HepG2 (cell line): Measurements from ENCODE around the gene FKBP5. TPM values are rescaled to one million over a fixed set of nuclear protein-coding genes. Genes with fewer than 3 reads are reported as not detected.

ENCODE experiments used
- ATAC-seq: fragments of 200-7000 bp; cut with Tn5 transposase; 3 replicates; pipeline ENCODE4 v1.9.1; 2020; ENCODE audit warnings: mild to moderate bottlenecking, moderate library complexity
- Bru-seq: library from RNA; stranded (reverse); fragments of 400-500 nt; gene quantifications from one replicate; lab custom pipeline; 2021; lab: Mats Ljungman, UMichigan
- BruChase-seq, 2 experiments: library from RNA; stranded (reverse); fragments of 400-500 nt; gene quantifications; one replicate each; lab custom pipeline; 2021; lab: Mats Ljungman, UMichigan
- BruUV-seq: library from RNA; stranded (reverse); fragments of 400-500 nt; replicated peaks from 2 replicates; lab custom pipeline; 2021; lab: Mats Ljungman, UMichigan
- CTCF ChIA-PET: fragments of 300-600 bp; formaldehyde crosslinking; extraction: SDS; loops from one replicate; lab custom pipeline; 2021; ENCODE audit warnings: low total read pairs, inconsistent platforms, low intra/inter-chr PET ratio; lab: Yijun Ruan, JAX
- POLR2A ChIA-PET: fragments of 350-600 bp; sonication (Branson Sonifier 250); formaldehyde crosslinking; loops from one replicate; lab custom pipeline; 2020; ENCODE audit warnings: antibody characterized with exemption, inconsistent platforms; lab: Yijun Ruan, JAX
- DNase-seq: peaks from one replicate; pipeline ENCODE4 v3.0.0-alpha.2; 2015; ENCODE audit warnings: low spot score
- FAIRE-seq: peaks from 3 replicates; lab custom pipeline; 2011; peaks lifted over from hg19 to GRCh38; lab: Jason Lieb, UNC
- H2AFZ ChIP-seq: one replicate; pipeline ENCODE4 v1.6.1; 2011; ENCODE audit warnings: low read length, inconsistent platforms
- H3K27ac ChIP-seq: fragments of 300-600 bp; 3 replicates; pipeline ENCODE4 v1.8.0; 2011; ENCODE audit warnings: mixed run types, mild to moderate bottlenecking, mixed read lengths, low read length, inconsistent platforms; ENCODE audit not compliant: insufficient read depth; ENCODE audit errors: extremely low read length
- H3K27me3 ChIP-seq, 2 experiments: fragments of 200-600 bp in 1 of 2; 2 replicates in 1 of 2; 3 replicates in 1 of 2; pipeline versions ENCODE4 v1.6.0 to v1.8.0; 2011; ENCODE audit warnings: low read length in 2 of 2, mild to moderate bottlenecking in 2 of 2, moderate library complexity in 2 of 2, inconsistent platforms in 1 of 2; ENCODE audit not compliant: insufficient read depth in 2 of 2, control insufficient read depth in 1 of 2
- H3K36me3 ChIP-seq, 2 experiments: fragments of 200-600 bp in 1 of 2; replicated peaks in 1 of 2; 2 replicates in 1 of 2; 3 replicates in 1 of 2; pipeline versions ENCODE4 v1.5.1 to v1.8.0; 2011; ENCODE audit warnings: low read length in 2 of 2, inconsistent platforms in 1 of 2; ENCODE audit not compliant: insufficient read depth in 2 of 2, control insufficient read depth in 1 of 2
- H3K4me1 ChIP-seq: 2 replicates; pipeline ENCODE4 v1.5.1; 2012; ENCODE audit warnings: low read length, inconsistent platforms; ENCODE audit not compliant: insufficient read depth
- H3K4me2 ChIP-seq: 2 replicates; pipeline ENCODE4 v1.6.0; 2011; ENCODE audit warnings: low read depth, low read length, inconsistent platforms
- H3K4me3 ChIP-seq, 3 experiments: fragments of 200-600 bp in 1 of 3; sonication (generic), shearing (Covaris generic) in 1 of 3; replicated peaks in 1 of 3; 2 replicates each; pipeline ENCODE4 v1.5.1; 2011 to 2016; ENCODE audit warnings: low read length in 3 of 3, inconsistent platforms in 2 of 3, low read depth in 2 of 3, mild to moderate bottlenecking in 2 of 3, control low read depth in 1 of 3, mixed read lengths in 1 of 3; ENCODE audit not compliant: insufficient read depth in 1 of 3
- H3K79me2 ChIP-seq: one replicate; pipeline ENCODE4 v1.6.1; 2011; ENCODE audit warnings: low read length, inconsistent platforms; ENCODE audit not compliant: insufficient read depth
- H3K9ac ChIP-seq: 2 replicates; pipeline ENCODE4 v1.6.0; 2011; ENCODE audit warnings: mild to moderate bottlenecking, low read depth, low read length, inconsistent platforms; ENCODE audit not compliant: insufficient read depth
- H3K9me3 ChIP-seq: 2 replicates; pipeline ENCODE4 v1.5.1; 2012; ENCODE audit warnings: mild to moderate bottlenecking, low read length
- H4K20me1 ChIP-seq: 2 replicates; pipeline ENCODE4 v1.6.0; 2011; ENCODE audit warnings: inconsistent platforms, mild to moderate bottlenecking, low read length, moderate library complexity; ENCODE audit not compliant: insufficient read depth
- DNMT3B ChIP-seq: conservative IDR thresholded peaks from 2 replicates; pipeline ENCODE4 v1.6.1; 2016; ENCODE audit warnings: missing biosample characterization, control low read depth
- FOXA1 ChIP-seq, 2 experiments: fragments of 450-650 bp in 1 of 2; sonication (generic) in 1 of 2; formaldehyde crosslinking in 1 of 2; IDR thresholded peaks; 2 replicates each; pipeline versions ENCODE4 v1.4.0 to v1.6.1; 2016 to 2020; ENCODE audit warnings: missing genetic modification reagents in 1 of 2
- IRX3 ChIP-seq: sonication (generic); formaldehyde crosslinking; IDR thresholded peaks from 2 replicates; pipeline ENCODE4 v1.8.1; 2023; ENCODE audit warnings: mild to moderate bottlenecking, low read depth, missing genetic modification reagents, borderline replicate concordance
- LCORL ChIP-seq, 2 experiments: fragments of 450-650 bp in 1 of 2; sonication (generic) in 1 of 2; formaldehyde crosslinking in 1 of 2; IDR thresholded peaks; 2 replicates each; pipeline versions ENCODE4 v1.5.0 to v1.6.1; 2017 to 2020; ENCODE audit warnings: antibody characterized with exemption in 1 of 2, missing genetic modification reagents in 1 of 2
- NR2F1 ChIP-seq, 2 experiments: fragments of 450-650 bp in 1 of 2; formaldehyde crosslinking in 1 of 2; IDR thresholded peaks; 2 replicates each; pipeline versions ENCODE4 v1.5.0 to v1.6.1; 2016 to 2020; ENCODE audit warnings: mild to moderate bottlenecking in 1 of 2, missing compliant biosample characterization in 1 of 2, missing genetic modification reagents in 1 of 2, moderate library complexity in 1 of 2
- NR2F2 ChIP-seq: IDR thresholded peaks from 2 replicates; pipeline ENCODE4 v1.6.1; 2012; ENCODE audit warnings: low read depth, inconsistent platforms, borderline replicate concordance
- RFX1 ChIP-seq: fragments of 450-650 bp; IDR thresholded peaks from 2 replicates; pipeline ENCODE4 v1.6.1; 2017
- SP4 ChIP-seq: sonication (generic); formaldehyde crosslinking; IDR thresholded peaks from 2 replicates; pipeline ENCODE4 v1.8.1; 2023; ENCODE audit warnings: mild to moderate bottlenecking, missing genetic modification reagents
- TAF1 ChIP-seq: sonication (generic); formaldehyde crosslinking; IDR thresholded peaks from 2 replicates; pipeline ENCODE4 v1.4.0; 2020; ENCODE audit warnings: missing genetic modification reagents
- ZNF530 ChIP-seq: sonication (generic); formaldehyde crosslinking; IDR thresholded peaks from 2 replicates; pipeline ENCODE4 v1.5.0; 2020; ENCODE audit warnings: low read depth, mild to moderate bottlenecking, missing genetic modification reagents
- WGBS: methylation state at CpG from one replicate; pipeline ENCODE4 v1.1.6; 2017; ENCODE audit warnings: low lambda C conversion rate; 5-methylcytosine and 5-hydroxymethylcytosine counted together
- in situ Hi-C: cut with HindIII; loops from 2 replicates; pipeline ENCODE4 v1.10.0; 2017; ENCODE audit warnings: low pct_unique_long_range_greater_than_20kb; ENCODE audit not compliant: extremely low pct_ligation_motif_present
- intact Hi-C: fragments of 100-400 bp; cut with micrococcal nuclease; formaldehyde crosslinking; loops from one replicate; pipeline ENCODE4 v1.10.0; 2022; ENCODE audit not compliant: unreplicated experiment
- long read RNA-seq, 2 experiments: library from RNA in 1 of 2; library from polyadenylated mRNA in 1 of 2; stranded (forward) in 1 of 2; unstranded in 1 of 2; transcript quantifications; one replicate each; pipeline ENCODE4 v2.0.0, GENCODE V29; 2019 to 2022
- polyA minus RNA-seq, 3 experiments: library from RNA; depleted of rRNA, polyadenylated mRNA; stranded (reverse); fragments of >200 nt; gene quantifications; 2 replicates each; pipeline ENCODE4 v1.2.3, GENCODE V29; 2011; ENCODE audit warnings: low replicate concordance in 1 of 3
- polyA plus RNA-seq, 8 experiments: library from polyadenylated mRNA; depleted of rRNA in 3 of 8; stranded (reverse) in 7 of 8; unstranded in 1 of 8; fragments of >200 nt; fragmentation: Illumina TruSeq in 4 of 8; extraction: Trizol in 4 of 8; gene quantifications; 2 replicates each; pipeline versions ENCODE4 v1.2.1 to v1.2.3, GENCODE V29; 2011 to 2016; ENCODE audit warnings: low read depth in 4 of 8, missing spikeins in 1 of 8, mixed read lengths in 1 of 8; ENCODE audit not compliant: insufficient read depth in 1 of 8
- total RNA-seq, 5 experiments: library from RNA; depleted of rRNA; stranded (reverse); fragments of >200 nt; fragmentation: Illumina TruSeq; extraction: Trizol; gene quantifications; 2 replicates each; pipeline ENCODE4 v1.2.3, GENCODE V29; 2016; ENCODE audit warnings: low read depth in 1 of 5
- TF ChIP-seq, protein P1 (sequence below): sonication (generic); formaldehyde crosslinking; IDR thresholded peaks from 2 replicates; pipeline ENCODE4 v1.4.0; 2020; ENCODE audit warnings: missing genetic modification reagents

FKBP5 gene
- total RNA-seq (2016; rRNA removed; fragmentation: Illumina TruSeq; extraction: Trizol): 17.4 and 30.9 TPM in 2 replicates
- 9.1 and 9.8 TPM in 2 replicates for total RNA-seq (2016; cell fraction: cytosol; rRNA removed; fragmentation: Illumina TruSeq; extraction: Trizol; ENCODE audit: low read depth)
- 17.4 and 28.9 TPM in 2 replicates for total RNA-seq (2016; cell fraction: insoluble cytoplasmic fraction; rRNA removed; fragmentation: Illumina TruSeq; extraction: Trizol)
- 15.6 and 16.6 TPM in 2 replicates for total RNA-seq (2016; cell fraction: membrane; rRNA removed; fragmentation: Illumina TruSeq; extraction: Trizol)
- total RNA-seq (2016; cell fraction: nucleus; rRNA removed; fragmentation: Illumina TruSeq; extraction: Trizol): 13.7 and 15.0 TPM in 2 replicates
- polyA plus RNA-seq (2011; rRNA removed): 6.9 and 8.0 TPM in 2 replicates
- polyA plus RNA-seq (2011; cell fraction: cytosol; rRNA removed): 4.0 and 5.9 TPM in 2 replicates
- 2.9 and 3.5 TPM in 2 replicates for polyA plus RNA-seq (2011; cell fraction: nucleus; rRNA removed)
- 13.9 and 16.1 TPM in 2 replicates for polyA plus RNA-seq (2012)
- 2.6 and 2.8 TPM in 2 replicates for polyA plus RNA-seq (2016; cell fraction: cytosol; fragmentation: Illumina TruSeq; extraction: Trizol; ENCODE audit: low read depth)
- 46.6 and 52.0 TPM in 2 replicates for polyA plus RNA-seq (2016; cell fraction: insoluble cytoplasmic fraction; fragmentation: Illumina TruSeq; extraction: Trizol; ENCODE audit: low read depth)
- polyA plus RNA-seq (2016; cell fraction: membrane; fragmentation: Illumina TruSeq; extraction: Trizol; ENCODE audit: low read depth): 10.4 and 11.9 TPM in 2 replicates
- polyA plus RNA-seq (2016; cell fraction: nucleus; fragmentation: Illumina TruSeq; extraction: Trizol; ENCODE audit: insufficient read depth, low read depth): 24.1 and 24.8 TPM in 2 replicates
- polyA minus RNA-seq (2011; rRNA and poly(A)+ RNA removed; ENCODE audit: low replicate concordance): 4.5 and 8.4 TPM in 2 replicates
- polyA minus RNA-seq (2011; cell fraction: cytosol; rRNA and poly(A)+ RNA removed): 6.9 and 7.1 TPM in 2 replicates
- 7.6 and 10.1 TPM in 2 replicates for polyA minus RNA-seq (2011; cell fraction: nucleus; rRNA and poly(A)+ RNA removed)
- percentile 57 among the genes with signal in this experiment for Bru-seq, nascent RNA
- percentile 59 among the genes with signal in this experiment for BruChase-seq, experiment 1, labeled RNA remaining after a 6-hour chase
- BruChase-seq, experiment 2, labeled RNA remaining after a 2-hour chase: percentile 55 among the genes with signal in this experiment
- long read RNA-seq, experiment 1, transcript FKBP5-201 (11 exons, 3,772 nt): major isoform, 21 of 28 reads
- long read RNA-seq, experiment 1, partial matches to known transcripts: 1 of 28 reads
- long read RNA-seq, experiment 1, other reads (novel, unspliced or antisense): 6 of 28 reads
- long read RNA-seq, experiment 2, partial matches to known transcripts: 8 of 72 reads
- long read RNA-seq, experiment 2, other reads (novel, unspliced or antisense): 64 of 72 reads

- intact Hi-C loops: loop anchor here (2.0 kb wide), 1 partner anchor 48 kb away; the partner anchor contains the start of gene ARMC12
- peak within 1 kb of the TSS; percentile 63 to 96 (median 89) for H3K4me3 ChIP-seq
- under 1% methylated on average over 24 of the region's 80 CpGs for WGBS
- ChIA-PET CTCF (interaction anchor here (2.0 kb wide), 1 partner anchor 43 kb away, joined by 5 read pairs; no protein-coding TSS in a partner anchor), POLR2A (interaction anchor here (0.7 to 1.1 kb wide), 3 partner anchors 19 to 43 kb away, joined by 3 to 4 read pairs (median 3); no protein-coding TSS in a partner anchor)
- in situ Hi-C loops: loop anchor here (5.0 kb wide), 1 partner anchor 39 kb away; no protein-coding TSS in a partner anchor
- H3K79me2 ChIP-seq: peaks cover 40% of the 10 kb centered on the region
- ATAC-seq (peak; percentile 95), DNase-seq (peak; percentile 89), FAIRE-seq (no peak)
- peak within 1 kb of the TSS; percentile 90 for H3K9ac ChIP-seq
- peak within 1 kb of the TSS; percentile 50 for H2AFZ ChIP-seq
- H4K20me1 ChIP-seq: no peaks in the 10 kb centered on the region
- H3K27me3 ChIP-seq: no peaks in the 10 kb centered on the region; a peak in 1 of 5 replicates
- peak within 1 kb of the TSS; percentile 71 for H3K27ac ChIP-seq
- no peaks in the 10 kb centered on the region for H3K36me3 ChIP-seq
- BruUV-seq: no TSS peak
- peak within 1 kb of the TSS; percentile 87 for H3K4me2 ChIP-seq
- no peaks in the 10 kb centered on the region for H3K9me3 ChIP-seq
- peaks cover 29% of the 10 kb centered on the region for H3K4me1 ChIP-seq
- TF ChIP-seq FOXA1 (IDR thresholded peaks at IDR 0.05): no peak
- peak; percentile 39; the same call in 1 of the 2 replicates for TF ChIP-seq FOXA1 (CRISPR knock-in tag; IDR thresholded peaks at IDR 0.05)
- TF ChIP-seq ZNF530: no peak
- peak; percentile 35; the same call in 1 of the 2 replicates for TF ChIP-seq NR2F2
- peak; percentile 78 for TF ChIP-seq TAF1 (CRISPR knock-in tag)
- no peak for TF ChIP-seq RFX1
- peak; percentile 98 for TF ChIP-seq SP4 (CRISPR knock-in tag)
- TF ChIP-seq, protein P1, sequence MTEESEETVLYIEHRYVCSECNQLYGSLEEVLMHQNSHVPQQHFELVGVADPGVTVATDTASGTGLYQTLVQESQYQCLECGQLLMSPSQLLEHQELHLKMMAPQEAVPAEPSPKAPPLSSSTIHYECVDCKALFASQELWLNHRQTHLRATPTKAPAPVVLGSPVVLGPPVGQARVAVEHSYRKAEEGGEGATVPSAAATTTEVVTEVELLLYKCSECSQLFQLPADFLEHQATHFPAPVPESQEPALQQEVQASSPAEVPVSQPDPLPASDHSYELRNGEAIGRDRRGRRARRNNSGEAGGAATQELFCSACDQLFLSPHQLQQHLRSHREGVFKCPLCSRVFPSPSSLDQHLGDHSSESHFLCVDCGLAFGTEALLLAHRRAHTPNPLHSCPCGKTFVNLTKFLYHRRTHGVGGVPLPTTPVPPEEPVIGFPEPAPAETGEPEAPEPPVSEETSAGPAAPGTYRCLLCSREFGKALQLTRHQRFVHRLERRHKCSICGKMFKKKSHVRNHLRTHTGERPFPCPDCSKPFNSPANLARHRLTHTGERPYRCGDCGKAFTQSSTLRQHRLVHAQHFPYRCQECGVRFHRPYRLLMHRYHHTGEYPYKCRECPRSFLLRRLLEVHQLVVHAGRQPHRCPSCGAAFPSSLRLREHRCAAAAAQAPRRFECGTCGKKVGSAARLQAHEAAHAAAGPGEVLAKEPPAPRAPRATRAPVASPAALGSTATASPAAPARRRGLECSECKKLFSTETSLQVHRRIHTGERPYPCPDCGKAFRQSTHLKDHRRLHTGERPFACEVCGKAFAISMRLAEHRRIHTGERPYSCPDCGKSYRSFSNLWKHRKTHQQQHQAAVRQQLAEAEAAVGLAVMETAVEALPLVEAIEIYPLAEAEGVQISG (CRISPR knock-in tag): peak; percentile 69
- TF ChIP-seq NR2F1 (CRISPR knock-in tag; IDR thresholded peaks at IDR 0.05): peak; percentile 83 to 84
- TF ChIP-seq IRX3 (CRISPR knock-in tag): peak; percentile 40; the same call in 1 of the 2 replicates
- TF ChIP-seq LCORL (IDR thresholded peaks at IDR 0.05): no peak; the same call in 1 of the 2 replicates
- TF ChIP-seq LCORL (CRISPR knock-in tag; IDR thresholded peaks at IDR 0.05): peak; percentile 78
- TF ChIP-seq DNMT3B (CRISPR knock-in tag): no peak; the same call in 1 of the 2 replicates
Measured at GRCh38 chr6:35688605-35689322, at the start of gene FKBP5. Gene FKBP5 (minus strand): TSS chr6:35688915. CDS start chr6:35642824, 46,091 bp downstream.
